GM12801 (cell line): Measurements from ENCODE around the gene TMIGD3.

Source experiments
- TF ChIP-seq, protein P1 (sequence below): IDR thresholded peaks from one replicate; pipeline ENCODE4 v1.5.1; 2011; ENCODE audit warnings: control low read depth; ENCODE audit not compliant: insufficient read length; ENCODE audit errors: extremely low read depth

Gene TMIGD3

DNA sequence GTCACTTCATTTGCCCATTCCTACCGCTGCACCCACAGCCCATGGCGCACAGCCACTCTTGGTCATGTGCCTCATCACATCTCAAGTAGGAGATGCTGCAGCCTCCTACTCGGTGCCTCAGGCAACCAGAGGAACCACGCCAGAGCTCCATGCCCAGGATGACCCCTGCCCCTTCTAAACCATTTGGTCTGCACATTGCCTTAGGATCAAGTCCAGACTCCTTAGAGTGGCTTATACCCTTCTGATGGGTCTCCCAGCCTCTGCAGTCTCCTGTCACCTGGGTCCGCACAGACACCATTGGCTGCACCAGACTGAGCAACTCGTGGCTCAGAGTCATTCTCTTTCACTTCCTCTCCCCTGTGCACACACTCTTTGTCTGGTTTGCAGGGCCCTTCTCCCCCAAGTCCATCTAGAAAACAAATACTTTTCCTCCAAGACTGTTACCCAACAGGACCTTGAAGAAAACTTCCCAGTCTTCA, 2.2 kb upstream of the TMIGD3 start:
- TF ChIP-seq, protein P1, sequence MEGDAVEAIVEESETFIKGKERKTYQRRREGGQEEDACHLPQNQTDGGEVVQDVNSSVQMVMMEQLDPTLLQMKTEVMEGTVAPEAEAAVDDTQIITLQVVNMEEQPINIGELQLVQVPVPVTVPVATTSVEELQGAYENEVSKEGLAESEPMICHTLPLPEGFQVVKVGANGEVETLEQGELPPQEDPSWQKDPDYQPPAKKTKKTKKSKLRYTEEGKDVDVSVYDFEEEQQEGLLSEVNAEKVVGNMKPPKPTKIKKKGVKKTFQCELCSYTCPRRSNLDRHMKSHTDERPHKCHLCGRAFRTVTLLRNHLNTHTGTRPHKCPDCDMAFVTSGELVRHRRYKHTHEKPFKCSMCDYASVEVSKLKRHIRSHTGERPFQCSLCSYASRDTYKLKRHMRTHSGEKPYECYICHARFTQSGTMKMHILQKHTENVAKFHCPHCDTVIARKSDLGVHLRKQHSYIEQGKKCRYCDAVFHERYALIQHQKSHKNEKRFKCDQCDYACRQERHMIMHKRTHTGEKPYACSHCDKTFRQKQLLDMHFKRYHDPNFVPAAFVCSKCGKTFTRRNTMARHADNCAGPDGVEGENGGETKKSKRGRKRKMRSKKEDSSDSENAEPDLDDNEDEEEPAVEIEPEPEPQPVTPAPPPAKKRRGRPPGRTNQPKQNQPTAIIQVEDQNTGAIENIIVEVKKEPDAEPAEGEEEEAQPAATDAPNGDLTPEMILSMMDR, result no peak

DNA sequence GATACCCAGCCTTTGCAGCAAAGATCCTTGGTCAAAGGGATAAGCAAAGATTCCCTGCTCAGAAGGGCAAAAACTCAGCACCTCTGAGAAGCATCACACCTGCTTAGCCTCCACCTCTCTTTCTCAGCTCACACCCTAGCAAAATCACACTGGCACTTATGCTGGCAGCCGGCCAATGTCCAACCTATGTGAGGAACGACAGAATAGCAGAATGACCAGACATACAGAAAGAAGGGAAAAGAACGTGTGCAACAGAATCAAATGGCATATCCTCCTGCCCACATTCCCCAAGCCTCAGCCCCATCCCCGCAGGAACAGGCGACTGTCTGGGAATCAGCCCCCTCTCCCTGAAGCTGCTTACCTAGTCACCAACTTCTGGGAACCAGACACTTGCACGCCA, 664 bp upstream of the TMIGD3 start:
- TF ChIP-seq, protein P1, result no peak

DNA sequence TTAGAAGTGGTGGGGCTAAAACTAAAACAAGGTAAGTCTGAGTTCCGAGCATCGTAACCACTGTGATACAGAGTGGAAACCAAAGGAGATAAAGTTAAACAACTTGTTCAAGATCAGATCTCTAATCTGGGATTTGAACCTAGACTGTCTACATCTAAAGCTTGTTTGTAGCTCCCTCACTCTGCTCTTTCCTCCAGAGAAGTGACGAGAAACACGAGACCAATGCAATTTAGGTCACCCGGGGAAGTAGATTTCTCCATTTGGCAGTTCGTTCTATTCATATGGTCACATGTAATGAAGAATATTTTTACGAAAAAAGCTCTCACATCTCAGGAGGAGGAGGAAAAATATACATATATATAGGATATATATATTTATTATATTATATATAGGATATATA, 1.8 kb downstream of the TMIGD3 start:
- TF ChIP-seq, protein P1, result no peak

DNA sequence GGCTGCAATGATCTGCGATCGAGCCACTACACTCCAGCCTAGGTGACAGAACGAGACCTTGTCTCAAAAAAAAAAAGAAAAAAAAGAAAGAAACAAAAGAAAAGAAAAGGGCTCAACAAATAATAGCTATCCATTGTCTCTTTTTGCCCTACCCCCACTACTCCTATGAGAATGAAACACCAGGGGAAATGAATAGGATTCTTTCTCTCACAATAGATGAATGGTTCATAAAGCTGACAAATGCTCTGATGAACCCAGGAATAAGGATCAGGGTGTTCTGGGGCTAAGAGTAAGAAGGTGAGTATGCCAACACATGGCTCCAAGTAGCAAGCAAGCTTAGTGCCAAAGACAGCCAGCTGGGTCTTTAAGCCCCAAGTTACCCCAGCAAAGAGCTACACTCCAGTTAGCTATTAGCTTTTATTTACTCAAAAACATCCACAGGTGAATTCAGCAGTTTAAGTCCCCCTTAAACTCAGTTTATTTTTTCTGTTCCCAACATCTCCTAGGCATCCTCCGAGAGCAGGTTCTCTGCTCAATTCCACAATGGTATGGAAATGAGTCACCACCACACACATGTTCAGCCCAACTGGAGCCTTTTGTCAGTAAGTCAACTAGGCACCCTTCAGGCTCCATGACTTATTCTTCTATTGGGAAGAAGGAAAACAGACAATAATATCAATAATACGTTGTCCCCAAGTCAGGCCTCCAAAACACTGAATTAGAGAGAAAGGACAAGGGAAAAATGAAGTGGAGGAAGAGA, 4.2 kb downstream of the TMIGD3 start:
- TF ChIP-seq, protein P1, result no peak

DNA sequence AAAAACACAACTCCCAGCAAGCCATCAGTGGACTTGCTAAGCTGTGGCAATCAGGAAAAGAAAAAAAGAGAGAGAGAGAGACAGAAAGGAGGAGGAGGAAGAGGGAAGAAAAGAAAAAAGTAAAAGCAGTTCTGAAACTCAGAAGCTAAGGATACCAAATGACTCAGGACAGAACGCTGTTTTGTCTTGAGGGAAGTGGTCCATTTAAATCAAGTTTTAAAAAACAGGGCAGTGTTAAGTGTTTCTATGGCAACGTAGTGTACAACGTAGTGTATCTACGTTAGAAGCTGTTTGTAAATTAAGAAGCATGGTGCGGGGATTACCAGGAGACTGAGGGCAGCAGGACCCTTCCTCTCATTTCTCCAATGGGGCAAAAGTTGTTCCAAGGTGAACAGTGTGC, 5.8 kb downstream of the TMIGD3 start:
- TF ChIP-seq, protein P1, result no peak

DNA sequence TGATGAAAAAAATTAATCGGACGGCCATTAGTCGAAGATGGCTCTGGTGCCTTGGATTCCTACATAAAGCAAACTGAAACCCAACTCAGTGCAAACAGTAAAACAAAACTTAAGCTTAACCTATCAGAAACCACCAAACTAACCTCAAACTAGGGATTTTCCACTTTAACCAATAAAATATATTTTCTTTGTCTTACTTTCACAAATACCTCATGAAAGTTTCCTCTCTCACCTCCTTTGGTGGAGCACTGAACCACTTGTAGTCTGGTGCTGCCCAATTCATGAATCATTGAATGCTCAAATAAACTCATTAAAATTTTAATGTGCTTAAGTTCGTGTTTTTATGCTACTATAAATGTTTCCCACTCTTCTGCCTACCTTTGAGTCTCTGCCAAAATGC, 7.0 kb downstream of the TMIGD3 start:
- TF ChIP-seq, protein P1, result no peak

DNA sequence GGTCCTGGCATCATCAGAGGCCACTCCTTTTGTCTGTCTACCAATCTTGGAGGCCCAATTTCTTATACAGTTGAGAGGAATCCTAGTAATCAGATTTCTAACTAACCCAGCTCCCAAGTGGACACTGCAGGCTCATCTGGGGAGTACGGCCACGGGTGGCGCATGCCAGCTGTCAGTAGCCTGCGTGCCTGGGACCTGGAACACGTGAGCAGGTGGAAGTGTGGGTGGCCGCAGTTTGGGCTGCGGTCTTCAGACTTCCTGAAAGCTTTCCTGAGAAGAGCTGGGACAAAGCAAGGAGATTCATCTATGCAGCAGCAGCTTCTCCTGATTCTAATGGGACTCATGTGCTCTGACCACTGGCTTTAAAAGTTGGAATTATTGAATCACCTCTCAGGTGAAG, 12.4 kb downstream of the TMIGD3 start:
- TF ChIP-seq, protein P1, result no peak
